Posterior vena cava (tissue), 2 donors: ENCODE measurements around the gene FAM98C. TPM values are rescaled to one million over a fixed set of nuclear protein-coding genes. Genes with fewer than 3 reads are reported as not detected.
"Not testable (repeated sequence)": the region's sequence is repeated elsewhere in the genome, so short reads cannot be mapped to it uniquely, and the experiment has no call there.

Experiments used
- DNase-seq: peaks from one replicate; pipeline ENCODE4 v3.0.0-alpha.2; 2020; ENCODE audit warnings: low spot score
- intact Hi-C, 2 donors: fragments of 100-400 bp; cut with DNase I; formaldehyde crosslinking; loops; one replicate each; pipeline versions ENCODE4 v1.14.1 to v1.14.2; 2022 to 2023
- total RNA-seq, 2 donors: library from RNA; stranded (reverse); fragmentation: NEBNext Ultra II Directional; extraction: Animal tissue kit (Norgen Biotek cat#: 25700); gene quantifications; one replicate each; pipeline ENCODE4 v1.2.1, GENCODE V29; 2021
- donor health status: DM: yes; HTN: yes; CAD: no.
- donor health status: DM: yes; HTN: yes; CAD: no.

Gene FAM98C
- total RNA-seq, 2 donors from 2014 or later: 9.6 to 10.7 TPM

DNA sequence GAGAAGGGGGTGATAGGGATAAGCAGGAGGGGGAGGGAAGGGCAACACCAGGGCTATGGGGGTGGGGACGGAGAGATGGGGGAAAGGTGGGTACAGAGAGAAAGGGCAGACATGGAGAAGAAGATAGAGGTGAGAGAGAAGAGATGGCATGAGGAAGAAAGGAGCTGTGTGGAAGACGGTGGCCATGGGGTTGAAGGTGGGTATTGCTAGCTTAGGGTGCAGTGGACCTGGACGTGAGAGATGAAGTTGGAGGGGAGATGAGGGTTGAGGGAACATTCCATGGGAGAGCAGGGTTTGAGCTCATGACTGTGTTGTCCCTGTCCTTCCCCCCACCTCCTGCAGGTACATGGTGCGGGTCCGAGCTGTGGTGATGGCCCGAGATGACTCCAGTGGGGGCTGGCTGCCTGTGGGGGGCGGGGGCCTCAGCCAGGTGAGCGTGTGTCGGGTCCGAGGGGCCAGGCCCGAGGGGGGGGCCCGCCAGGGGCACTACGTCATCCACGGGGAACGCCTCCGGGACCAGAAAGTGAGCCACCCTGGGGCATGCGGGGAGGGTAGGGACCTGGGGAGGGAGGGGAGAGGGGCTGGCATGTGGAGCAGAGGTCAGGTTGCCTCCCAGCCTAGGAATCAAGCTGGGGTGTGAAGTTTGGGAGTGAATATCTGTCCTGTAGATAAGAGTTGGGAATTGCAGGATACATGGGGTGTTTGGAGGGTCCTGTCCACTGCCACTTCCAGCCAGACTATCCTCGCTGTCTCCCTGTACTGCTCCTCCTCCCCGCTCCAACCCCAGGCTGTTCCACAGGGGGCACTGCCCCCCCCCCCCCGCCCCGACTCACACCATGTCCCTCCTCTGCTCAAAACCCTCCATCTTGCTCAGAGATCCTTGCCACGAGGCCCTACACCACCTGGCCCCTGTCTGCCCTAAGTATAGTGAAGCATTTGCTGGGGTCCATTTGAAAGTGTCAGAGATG is 12.7 kb upstream of the FAM98C start:
- DNase-seq: no peak
- intact Hi-C loops: no loop called here

GRCh38 chr19:38391911-38392464 is 10.9 kb upstream of the FAM98C start:
- intact Hi-C loops: no loop called here
- DNase-seq: no peak

DNA sequence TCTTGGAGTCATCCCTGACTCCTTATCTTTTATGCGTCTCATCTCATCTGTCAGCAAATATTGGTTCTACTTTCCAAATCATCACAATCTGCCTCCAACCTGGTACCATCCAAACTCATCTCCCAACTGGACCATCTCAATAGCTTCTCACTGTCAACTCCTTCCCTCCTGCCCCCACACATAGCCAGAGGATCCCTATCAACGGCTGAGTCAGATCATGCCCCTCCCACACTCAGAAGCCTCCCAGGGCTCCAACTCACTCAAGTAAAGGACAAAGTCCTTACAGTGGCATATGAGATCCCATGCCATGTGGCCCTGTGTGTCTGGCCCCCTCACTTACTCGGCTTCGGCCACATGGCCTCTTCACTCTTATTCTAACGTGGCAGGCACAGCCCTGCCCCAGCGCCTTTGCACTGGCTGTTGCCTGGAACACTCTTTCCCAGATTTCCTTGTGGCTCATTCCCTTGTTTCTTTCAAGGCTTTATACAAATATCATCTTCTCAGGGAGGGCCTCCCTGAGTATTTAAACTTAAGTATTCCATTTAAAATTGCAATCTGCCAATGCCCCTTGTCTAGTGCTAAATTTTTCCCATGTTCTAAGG is 10.1 kb upstream of the FAM98C start:
- intact Hi-C loops: no loop called here
- no peak for DNase-seq

- intact Hi-C loops: no loop called here
- no peak for DNase-seq
These were observed 8.4 kb upstream of the FAM98C start for GRCh38 chr19:38394488-38394887.

DNA sequence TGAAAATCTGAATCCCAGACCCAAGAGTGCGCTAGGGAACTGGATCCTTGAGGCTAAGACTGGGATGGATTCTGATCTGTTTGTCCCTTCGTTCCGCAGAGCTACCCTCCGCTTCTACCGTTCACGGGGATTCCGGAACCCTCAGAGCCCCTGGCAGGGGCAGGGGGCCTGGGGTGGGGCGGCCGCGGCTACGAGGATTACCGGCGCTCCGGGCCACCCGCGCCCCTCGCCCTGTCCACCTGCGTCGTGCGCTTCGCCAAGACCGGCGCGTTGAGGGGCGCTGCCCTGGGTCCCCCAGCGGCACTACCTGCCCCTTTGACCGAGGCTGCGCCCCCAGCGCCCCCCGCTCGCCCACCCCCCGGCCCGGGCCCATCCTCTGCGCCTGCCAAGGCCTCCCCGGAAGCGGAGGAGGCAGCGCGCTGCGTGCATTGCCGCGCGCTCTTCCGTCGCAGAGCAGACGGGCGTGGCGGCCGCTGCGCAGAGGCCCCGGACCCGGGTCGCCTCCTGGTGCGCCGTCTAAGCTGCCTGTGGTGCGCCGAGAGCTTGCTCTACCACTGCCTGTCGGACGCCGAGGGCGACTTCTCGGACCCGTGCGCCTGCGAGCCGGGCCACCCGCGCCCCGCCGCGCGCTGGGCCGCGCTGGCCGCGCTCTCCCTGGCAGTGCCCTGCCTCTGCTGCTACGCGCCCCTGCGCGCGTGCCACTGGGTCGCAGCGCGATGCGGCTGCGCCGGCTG is 7.3 kb upstream of the FAM98C start:
- no peak for DNase-seq
- intact Hi-C loops: no loop called here

GRCh38 chr19:38399081-38399480 is 3.8 kb upstream of the FAM98C start:
- intact Hi-C loops: no loop called here
- DNase-seq: no peak

DNA sequence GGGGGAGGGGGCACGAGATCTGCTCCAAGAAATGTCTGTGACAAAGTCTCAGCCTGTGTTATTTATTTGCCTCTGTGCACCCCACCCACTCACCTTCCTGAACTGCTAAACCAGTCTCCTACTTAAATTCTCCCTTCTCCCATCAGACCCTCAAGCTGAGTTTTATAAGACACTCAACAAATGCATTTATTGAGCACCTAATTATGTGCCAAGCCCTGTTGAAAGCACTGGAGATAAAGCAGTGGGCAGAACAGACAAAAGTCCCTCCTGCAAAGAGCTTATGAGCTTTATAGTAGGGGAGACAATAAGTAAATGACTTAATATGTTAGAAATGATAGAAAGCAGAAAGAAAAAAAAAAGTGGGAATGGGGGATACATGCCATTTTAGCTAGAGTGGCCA is 3.4 kb upstream of the FAM98C start:
- DNase-seq: no peak
- intact Hi-C loops: no loop called here

DNA sequence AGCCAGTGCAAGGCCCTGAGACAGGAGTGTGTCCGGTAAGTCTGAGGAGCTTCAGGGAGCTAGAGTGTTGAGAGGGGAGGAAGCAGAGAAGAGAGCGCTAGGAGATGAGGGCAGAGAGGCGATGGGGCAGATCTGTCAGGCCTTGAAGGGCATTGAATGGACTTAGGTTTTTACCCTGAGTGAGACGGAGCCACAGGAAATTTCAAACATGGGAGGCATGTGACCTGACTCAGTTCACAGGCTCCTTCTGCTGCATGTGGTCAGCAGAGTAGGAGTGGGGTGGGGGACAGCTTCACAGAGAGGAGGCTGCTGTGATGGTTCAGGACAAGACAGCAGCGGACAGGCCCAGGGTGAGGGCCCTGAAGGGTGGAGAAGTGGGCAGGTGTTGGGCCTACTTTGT is 2.5 kb upstream of the FAM98C start:
- DNase-seq: no peak
- intact Hi-C loops: loop anchor here (10.0 kb wide), 2 partner anchors 114 to 234 kb away; no protein-coding TSS in a partner anchor

DNA sequence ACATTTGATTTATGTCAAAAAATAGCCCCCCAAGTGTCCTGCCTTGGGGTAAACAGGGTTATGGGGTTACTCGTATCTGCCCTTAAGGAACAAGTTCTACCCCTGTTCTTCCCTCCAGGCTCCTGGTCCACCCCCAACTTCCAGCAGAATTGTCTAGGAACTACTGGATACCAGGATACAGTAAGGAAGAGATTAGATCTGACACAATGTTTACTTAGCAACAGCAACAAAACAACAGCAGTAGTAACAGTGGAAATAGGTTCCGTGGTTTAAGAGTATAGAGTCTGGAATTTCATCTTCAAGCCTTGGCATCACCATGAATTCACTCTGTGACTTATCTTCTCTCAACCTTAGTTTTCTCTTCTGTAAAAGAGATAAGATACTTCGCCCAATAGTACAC is 1.7 kb upstream of the FAM98C start:
- DNase-seq: no peak
- intact Hi-C loops: loop anchor here (10.0 kb wide), 2 partner anchors 114 to 234 kb away; no protein-coding TSS in a partner anchor

DNA sequence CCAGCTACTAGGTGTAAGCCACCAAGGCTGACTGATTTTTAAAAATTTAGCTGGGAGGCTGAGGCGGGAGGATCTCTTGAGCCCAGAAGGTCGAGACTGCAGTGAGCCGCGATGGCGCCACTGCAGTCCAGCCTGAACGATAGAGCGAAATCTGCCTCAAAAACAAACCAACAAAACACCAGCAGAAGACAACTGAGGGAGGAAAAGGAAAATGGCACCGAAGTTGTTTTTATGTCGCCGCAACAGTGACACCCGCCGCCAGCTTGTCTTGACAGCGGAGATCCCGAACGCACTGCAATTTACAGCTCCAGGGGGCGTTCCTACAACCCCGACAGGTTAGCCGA is 298 bp upstream of the FAM98C start:
- intact Hi-C loops: loop anchor here (10.0 kb wide), 2 partner anchors 112 to 232 kb away; no protein-coding TSS in a partner anchor
- DNase-seq: no peak

- DNase-seq: no peak
- intact Hi-C loops: loop anchor here (10.0 kb wide), 2 partner anchors 110 to 230 kb away; no protein-coding TSS in a partner anchor
These were observed 2.0 kb downstream of the FAM98C start for GRCh38 chr19:38404858-38405257.

DNA sequence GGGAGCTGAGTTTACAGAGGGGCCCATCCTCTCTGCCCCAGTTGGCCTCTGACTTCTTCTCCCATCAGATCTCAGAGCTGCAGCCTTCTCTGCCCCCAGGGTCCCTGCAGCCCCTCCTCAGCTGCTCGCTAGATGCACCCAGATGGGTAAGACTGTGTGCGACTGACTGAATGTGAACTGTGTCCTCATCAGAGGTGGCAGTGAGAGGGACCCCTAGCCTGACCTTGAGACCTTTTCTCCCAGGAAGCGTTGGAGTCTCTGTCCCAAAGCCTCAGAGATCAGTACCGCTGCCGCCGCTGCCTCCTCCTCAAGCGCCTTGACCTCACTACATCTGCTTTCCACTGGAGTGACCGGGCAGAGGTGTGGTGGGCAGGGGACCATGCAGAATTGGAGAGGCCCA is 2.4 kb downstream of the FAM98C start:
- no peak for DNase-seq
- intact Hi-C loops: loop anchor here (10.0 kb wide), 2 partner anchors 110 to 230 kb away; no protein-coding TSS in a partner anchor

- no peak for DNase-seq
- intact Hi-C loops: loop anchor here (10.0 kb wide), 2 partner anchors 105 to 225 kb away; no protein-coding TSS in a partner anchor
These were observed 6.8 kb downstream of the FAM98C start for GRCh38 chr19:38409631-38410133.

- intact Hi-C loops: not testable (repeated sequence)
These were observed 7.5 kb downstream of the FAM98C start for GRCh38 chr19:38410407-38410806.

GRCh38 chr19:38411041-38411712 is 8.3 kb downstream of the FAM98C start:
- intact Hi-C loops: no loop called here

More at GRCh38 chr19:38410407-38410806, 7.5 kb downstream of the FAM98C start:
- not testable (repeated sequence) for DNase-seq

DNA sequence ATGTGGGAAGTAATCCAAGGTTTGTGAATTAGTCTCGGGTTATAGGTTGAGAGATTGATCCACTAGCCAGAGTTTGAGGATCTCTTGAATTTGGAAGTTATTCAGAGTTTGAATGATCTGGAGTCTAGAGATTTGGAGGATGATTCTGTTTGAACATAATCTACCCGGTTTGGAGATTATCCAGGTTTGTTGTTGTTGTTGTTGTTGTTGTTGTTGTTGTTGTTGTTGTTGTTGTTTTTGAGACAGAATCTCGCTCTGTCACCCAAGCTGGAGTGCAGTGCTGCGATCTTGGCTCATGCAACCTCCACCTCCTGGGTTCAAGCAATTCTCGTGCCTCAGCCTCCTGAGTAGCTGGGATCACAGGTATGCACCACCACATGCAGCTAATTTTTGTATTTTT is 9.0 kb downstream of the FAM98C start:
- intact Hi-C loops, DNase-seq: not testable (repeated sequence)

More at GRCh38 chr19:38411041-38411712, 8.3 kb downstream of the FAM98C start:
- no peak for DNase-seq

GRCh38 chr19:38412491-38412890 is 9.6 kb downstream of the FAM98C start:
- DNase-seq: no peak
- intact Hi-C loops: no loop called here

GRCh38 chr19:38412961-38413360 is 10.1 kb downstream of the FAM98C start:
- no peak for DNase-seq
- intact Hi-C loops: no loop called here

GRCh38 chr19:38413416-38413815 is 10.5 kb downstream of the FAM98C start:
- intact Hi-C loops: no loop called here
- DNase-seq: no peak
